Neural cell (in vitro differentiated cells): ENCODE results near the gene SERPINB2. TPM values are rescaled to one million over a fixed set of nuclear protein-coding genes. Genes with fewer than 3 reads are reported as not detected.

Experiments
- H2AFZ ChIP-seq: fragments of 200-600, 300-800 bp; sonication (generic), shearing (Covaris generic); 2 replicates; pipeline ENCODE4 v1.6.0; 2014; ENCODE audit warnings: low read depth, mild to moderate bottlenecking, antibody characterized with exemption, low read length, moderate library complexity
- H3F3A ChIP-seq: fragments of 200-600 bp; shearing (Covaris generic); 2 replicates; pipeline ENCODE4 v1.6.1; 2016; ENCODE audit warnings: mild to moderate bottlenecking, moderate library complexity, mixed read lengths, antibody characterized with exemption, low read length; ENCODE audit not compliant: insufficient read depth, poor library complexity, severe bottlenecking
- H3K27ac ChIP-seq: fragments of 200-600, 300-800 bp; sonication (generic), shearing (Covaris generic); 2 replicates; pipeline ENCODE4 v1.5.1; 2014; ENCODE audit warnings: mild to moderate bottlenecking, low read length, moderate library complexity
- H3K27me3 ChIP-seq: fragments of 300-800, 200-600 bp; sonication (generic), shearing (Covaris generic); 2 replicates; pipeline ENCODE4 v1.6.0; 2014; ENCODE audit warnings: mild to moderate bottlenecking, low read depth, low read length, moderate library complexity; ENCODE audit not compliant: insufficient read depth
- H3K36me3 ChIP-seq: fragments of 300-800, 200-600 bp; sonication (generic), shearing (Covaris generic); 2 replicates; pipeline ENCODE4 v1.5.1; 2014; ENCODE audit warnings: mild to moderate bottlenecking, antibody characterized with exemption, low read length, moderate library complexity; ENCODE audit not compliant: insufficient read depth
- H3K4me2 ChIP-seq: fragments of 300-800, 200-600 bp; sonication (generic), shearing (Covaris generic); 2 replicates; pipeline ENCODE4 v1.6.0; 2014; ENCODE audit warnings: mild to moderate bottlenecking, low read length
- H3K4me3 ChIP-seq: fragments of 300-800, 200-600 bp; sonication (generic), shearing (Covaris generic); 2 replicates; pipeline ENCODE4 v1.5.1; 2014; ENCODE audit warnings: mild to moderate bottlenecking, low read length, moderate library complexity
- H3K79me2 ChIP-seq: fragments of 200-600 bp; shearing (Covaris generic); replicated peaks from 2 replicates; pipeline ENCODE4 v1.6.0; 2014; ENCODE audit warnings: mild to moderate bottlenecking, low read length, moderate library complexity; ENCODE audit not compliant: insufficient read depth
- H3K9ac ChIP-seq: fragments of 300-800, 200-600 bp; sonication (generic), shearing (Covaris generic); 2 replicates; pipeline ENCODE4 v1.6.1; 2016; ENCODE audit warnings: mild to moderate bottlenecking, low read length, mixed read lengths
- H3K9me2 ChIP-seq: fragments of 200-600 bp; shearing (Covaris generic); 2 replicates; pipeline ENCODE4 v1.6.1; 2016; ENCODE audit warnings: mild to moderate bottlenecking, low read length, mixed read lengths; ENCODE audit not compliant: insufficient read depth
- H3K9me3 ChIP-seq: fragments of 200-600, 300-800 bp; sonication (generic), shearing (Covaris generic); 2 replicates; pipeline ENCODE4 v1.6.1; 2016; ENCODE audit warnings: mild to moderate bottlenecking, mixed run types, low read length, moderate library complexity, mixed read lengths
- H4K20me1 ChIP-seq: fragments of 200-600 bp; shearing (Covaris generic); 2 replicates; pipeline ENCODE4 v1.6.1; 2016; ENCODE audit warnings: mild to moderate bottlenecking, mixed run types; ENCODE audit not compliant: insufficient read depth
- EP300 ChIP-seq: fragments of 450-650 bp; conservative IDR thresholded peaks from 2 replicates; pipeline ENCODE4 v1.6.1; 2014; ENCODE audit warnings: antibody characterized with exemption, mild to moderate bottlenecking, moderate library complexity; ENCODE audit not compliant: poor library complexity, severe bottlenecking
- EZH2 ChIP-seq: fragments of 200-600, 300-800 bp; shearing (Covaris generic), sonication (generic); IDR thresholded peaks from 2 replicates; pipeline ENCODE4 v1.6.1; 2014; ENCODE audit warnings: antibody characterized with exemption, low read length, borderline replicate concordance, mild to moderate bottlenecking; ENCODE audit not compliant: insufficient read depth, poor library complexity, severe bottlenecking
- MXI1 ChIP-seq: fragments of 450-650 bp; conservative IDR thresholded peaks from 2 replicates; pipeline ENCODE4 v1.6.1; 2014; ENCODE audit warnings: antibody characterized with exemption, mild to moderate bottlenecking; ENCODE audit not compliant: poor library complexity, severe bottlenecking
- POLR2AphosphoS5 ChIP-seq: IDR thresholded peaks from 2 replicates; pipeline ENCODE4 v1.6.1; 2012
- RAD21 ChIP-seq: fragments of 450-650 bp; conservative IDR thresholded peaks from 2 replicates; pipeline ENCODE4 v1.6.1; 2014; ENCODE audit warnings: antibody characterized with exemption, mild to moderate bottlenecking, moderate library complexity
- SMC3 ChIP-seq: fragments of 450-650 bp; conservative IDR thresholded peaks from 2 replicates; pipeline ENCODE4 v1.6.1; 2014; ENCODE audit warnings: antibody characterized with exemption, mild to moderate bottlenecking, moderate library complexity; ENCODE audit not compliant: poor library complexity
- TAF1 ChIP-seq: IDR thresholded peaks from 2 replicates; pipeline ENCODE4 v1.6.1; 2012; ENCODE audit warnings: low read depth
- polyA plus RNA-seq: library from polyadenylated mRNA; depleted of rRNA; stranded (reverse); fragments of >200 nt; gene quantifications from 2 replicates; pipeline ENCODE4 v1.2.3, GENCODE V29; 2014
- TF ChIP-seq, protein P1 (sequence below): fragments of 450-650 bp; IDR thresholded peaks from 2 replicates; pipeline ENCODE4 v1.5.1; 2014; ENCODE audit warnings: antibody characterized with exemption, mild to moderate bottlenecking, moderate library complexity; ENCODE audit not compliant: poor library complexity, severe bottlenecking
- TF ChIP-seq, protein P2 (sequence below): IDR thresholded peaks from 2 replicates; pipeline ENCODE4 v1.6.1; 2012; ENCODE audit warnings: borderline replicate concordance

SERPINB2 gene
- polyA plus RNA-seq, 1 donor from 2014 or later = not detected

DNA sequence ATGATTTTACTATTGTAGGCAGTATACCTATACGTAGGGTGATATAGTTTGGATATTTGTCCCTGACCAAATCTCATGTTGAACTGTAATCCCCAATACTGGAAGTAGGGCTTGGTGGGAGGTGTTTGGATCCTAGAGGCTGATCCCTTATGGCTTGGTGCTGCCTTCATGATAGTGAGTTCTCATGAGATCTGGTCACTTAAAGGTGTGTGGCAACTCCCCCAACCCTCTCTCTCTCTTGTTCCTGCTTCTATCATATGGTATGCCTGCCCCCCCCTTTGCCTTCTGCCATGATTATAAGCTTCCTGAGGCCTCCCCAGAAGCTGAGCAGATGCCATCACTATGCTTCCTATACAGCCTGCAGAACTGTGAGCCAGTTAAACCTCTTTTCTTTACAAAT lies 18.6 kb downstream of the SERPINB2 start:
- H3K36me3 ChIP-seq = no peaks in the 10 kb centered on the region
- H3K27me3 ChIP-seq = no peaks in the 10 kb centered on the region
- H3K9me3 ChIP-seq = no peaks in the 10 kb centered on the region
- no peak overlapping the region for H3K4me3 ChIP-seq
- no peaks in the 10 kb centered on the region for H3K9me2 ChIP-seq
- TF ChIP-seq, protein P1, sequence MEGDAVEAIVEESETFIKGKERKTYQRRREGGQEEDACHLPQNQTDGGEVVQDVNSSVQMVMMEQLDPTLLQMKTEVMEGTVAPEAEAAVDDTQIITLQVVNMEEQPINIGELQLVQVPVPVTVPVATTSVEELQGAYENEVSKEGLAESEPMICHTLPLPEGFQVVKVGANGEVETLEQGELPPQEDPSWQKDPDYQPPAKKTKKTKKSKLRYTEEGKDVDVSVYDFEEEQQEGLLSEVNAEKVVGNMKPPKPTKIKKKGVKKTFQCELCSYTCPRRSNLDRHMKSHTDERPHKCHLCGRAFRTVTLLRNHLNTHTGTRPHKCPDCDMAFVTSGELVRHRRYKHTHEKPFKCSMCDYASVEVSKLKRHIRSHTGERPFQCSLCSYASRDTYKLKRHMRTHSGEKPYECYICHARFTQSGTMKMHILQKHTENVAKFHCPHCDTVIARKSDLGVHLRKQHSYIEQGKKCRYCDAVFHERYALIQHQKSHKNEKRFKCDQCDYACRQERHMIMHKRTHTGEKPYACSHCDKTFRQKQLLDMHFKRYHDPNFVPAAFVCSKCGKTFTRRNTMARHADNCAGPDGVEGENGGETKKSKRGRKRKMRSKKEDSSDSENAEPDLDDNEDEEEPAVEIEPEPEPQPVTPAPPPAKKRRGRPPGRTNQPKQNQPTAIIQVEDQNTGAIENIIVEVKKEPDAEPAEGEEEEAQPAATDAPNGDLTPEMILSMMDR = no peak
- TF ChIP-seq SMC3 = no peak
- no peak for TF ChIP-seq POLR2AphosphoS5
- no peak for TF ChIP-seq TAF1
- TF ChIP-seq EP300 = no peak
- no peak for TF ChIP-seq EZH2
- no peak for TF ChIP-seq MXI1
- TF ChIP-seq, protein P2, sequence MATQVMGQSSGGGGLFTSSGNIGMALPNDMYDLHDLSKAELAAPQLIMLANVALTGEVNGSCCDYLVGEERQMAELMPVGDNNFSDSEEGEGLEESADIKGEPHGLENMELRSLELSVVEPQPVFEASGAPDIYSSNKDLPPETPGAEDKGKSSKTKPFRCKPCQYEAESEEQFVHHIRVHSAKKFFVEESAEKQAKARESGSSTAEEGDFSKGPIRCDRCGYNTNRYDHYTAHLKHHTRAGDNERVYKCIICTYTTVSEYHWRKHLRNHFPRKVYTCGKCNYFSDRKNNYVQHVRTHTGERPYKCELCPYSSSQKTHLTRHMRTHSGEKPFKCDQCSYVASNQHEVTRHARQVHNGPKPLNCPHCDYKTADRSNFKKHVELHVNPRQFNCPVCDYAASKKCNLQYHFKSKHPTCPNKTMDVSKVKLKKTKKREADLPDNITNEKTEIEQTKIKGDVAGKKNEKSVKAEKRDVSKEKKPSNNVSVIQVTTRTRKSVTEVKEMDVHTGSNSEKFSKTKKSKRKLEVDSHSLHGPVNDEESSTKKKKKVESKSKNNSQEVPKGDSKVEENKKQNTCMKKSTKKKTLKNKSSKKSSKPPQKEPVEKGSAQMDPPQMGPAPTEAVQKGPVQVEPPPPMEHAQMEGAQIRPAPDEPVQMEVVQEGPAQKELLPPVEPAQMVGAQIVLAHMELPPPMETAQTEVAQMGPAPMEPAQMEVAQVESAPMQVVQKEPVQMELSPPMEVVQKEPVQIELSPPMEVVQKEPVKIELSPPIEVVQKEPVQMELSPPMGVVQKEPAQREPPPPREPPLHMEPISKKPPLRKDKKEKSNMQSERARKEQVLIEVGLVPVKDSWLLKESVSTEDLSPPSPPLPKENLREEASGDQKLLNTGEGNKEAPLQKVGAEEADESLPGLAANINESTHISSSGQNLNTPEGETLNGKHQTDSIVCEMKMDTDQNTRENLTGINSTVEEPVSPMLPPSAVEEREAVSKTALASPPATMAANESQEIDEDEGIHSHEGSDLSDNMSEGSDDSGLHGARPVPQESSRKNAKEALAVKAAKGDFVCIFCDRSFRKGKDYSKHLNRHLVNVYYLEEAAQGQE = no peak
- no peak for TF ChIP-seq RAD21
- no peaks in the 10 kb centered on the region for H4K20me1 ChIP-seq
- no peak overlapping the region for H3K27ac ChIP-seq
- no peak overlapping the region for H3K4me2 ChIP-seq
- H3F3A ChIP-seq = no peaks in the 10 kb centered on the region
- no peaks in the 10 kb centered on the region for H3K79me2 ChIP-seq
- no peak overlapping the region for H2AFZ ChIP-seq
- H3K9ac ChIP-seq = no peak overlapping the region

DNA sequence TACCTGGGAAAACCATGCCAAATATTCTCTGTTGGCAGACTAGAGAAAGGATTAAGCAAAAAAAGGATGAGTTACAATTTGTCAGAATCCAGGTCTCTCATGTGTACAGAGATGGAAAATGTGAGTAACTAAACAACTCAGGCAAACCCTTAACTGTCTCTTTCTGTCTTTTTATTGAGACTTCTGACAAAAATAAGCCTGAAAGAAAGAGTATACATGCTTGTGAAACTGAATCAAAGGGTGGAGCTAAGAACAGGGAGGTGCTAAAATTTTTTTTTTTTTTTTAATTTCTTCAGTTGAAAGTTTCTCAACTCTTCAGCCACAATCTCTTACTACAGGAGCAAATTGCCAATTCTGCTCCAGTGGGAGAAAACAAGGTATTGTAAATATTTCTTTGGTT lies 20.2 kb downstream of the SERPINB2 start, which contains the start of gene SERPINB10:
TSS of gene SERPINB10 (plus strand) at position 295 of the 400 bp plus-strand sequence. CDS start 7,553 bp downstream, outside the sequence.
- H3K4me2 ChIP-seq = no peak within 1 kb of the TSS
- H3K9me2 ChIP-seq = no peaks in the 10 kb centered on the region
- TF ChIP-seq POLR2AphosphoS5 (no peak), EP300 (no peak), MXI1 (no peak), TAF1 (no peak), SMC3 (no peak), RAD21 (no peak), EZH2 (no peak)
- TF ChIP-seq, protein P1 = no peak
- TF ChIP-seq, protein P2 = no peak
- no peak within 1 kb of the TSS for H3K4me3 ChIP-seq
- H3K79me2 ChIP-seq = no peaks in the 10 kb centered on the region
- no peak within 1 kb of the TSS for H2AFZ ChIP-seq
- no peak within 1 kb of the TSS for H3K27ac ChIP-seq
- H3K9ac ChIP-seq = no peak within 1 kb of the TSS
- no peaks in the 10 kb centered on the region for H3K27me3 ChIP-seq
- H3K9me3 ChIP-seq = no peaks in the 10 kb centered on the region
- no peaks in the 10 kb centered on the region for H3F3A ChIP-seq
- no peaks in the 10 kb centered on the region for H4K20me1 ChIP-seq
- no peaks in the 10 kb centered on the region for H3K36me3 ChIP-seq
